Naive thymus-derived CD8-positive, alpha-beta T cell (primary cell): ENCODE results near the gene PACS2. TPM values are rescaled to one million over a fixed set of nuclear protein-coding genes. Genes with fewer than 3 reads are reported as not detected.
A peak's percentile ranks its signal among the peaks of the same experiment; 100 is the strongest.

Experiments
- ATAC-seq, 2 donors: fragments of 150-1000 bp; cut with Tn5 transposase in 1 of 2; sonication (Bioruptor Pico), chemical (Tn5 transposase) in 1 of 2; 1 replicate in 1 of 2; 2 replicates in 1 of 2; pipeline ENCODE4 v1.10.0; 2021; ENCODE audit warnings: mild to moderate bottlenecking in 2 of 2, moderate library complexity in 2 of 2
- POLR2A ChIA-PET: fragments of 350-600 bp; sonication (Branson Sonifier 250); formaldehyde crosslinking; loops from one replicate; lab custom pipeline; 2021; ENCODE audit warnings: antibody characterized with exemption; lab: Charles Lee
- DNase-seq, 10 donors: peaks; one replicate each; pipeline versions ENCODE4 v3.0.0 to v3.0.0-alpha.2; 2020 to 2022
- H3K27ac Mint-ChIP-seq, 10 donors: one replicate each; pipeline ENCODE4 v1.8.0; 2020 to 2022; ENCODE audit warnings: mild to moderate bottlenecking in 10 of 10, mixed read lengths in 10 of 10, moderate library complexity in 4 of 10, inconsistent platforms in 1 of 10
- H3K27me3 Mint-ChIP-seq, 5 donors: one replicate each; pipeline ENCODE4 v1.8.0; 2021 to 2022; ENCODE audit warnings: mixed read lengths in 5 of 5
- H3K36me3 Mint-ChIP-seq, 3 donors: one replicate each; pipeline ENCODE4 v1.8.0; 2020 to 2022; ENCODE audit warnings: mixed read lengths in 3 of 3, mild to moderate bottlenecking in 2 of 3, inconsistent platforms in 1 of 3
- H3K4me1 Mint-ChIP-seq, 4 donors: one replicate each; pipeline ENCODE4 v1.8.0; 2021 to 2022; ENCODE audit warnings: mixed read lengths in 4 of 4
- H3K4me3 Mint-ChIP-seq, 10 donors: one replicate each; pipeline ENCODE4 v1.8.0; 2020 to 2022; ENCODE audit warnings: mild to moderate bottlenecking in 10 of 10, mixed read lengths in 10 of 10, moderate library complexity in 6 of 10, inconsistent platforms in 1 of 10
- H3K9me3 Mint-ChIP-seq, 9 donors: one replicate each; pipeline ENCODE4 v1.8.0; 2020 to 2022; ENCODE audit warnings: mixed read lengths in 9 of 9, mild to moderate bottlenecking in 3 of 9, inconsistent platforms in 1 of 9, moderate library complexity in 1 of 9
- polyA plus RNA-seq, 3 donors: library from polyadenylated mRNA; unstranded; fragments of 300-500 nt; fragmentation: Illumina TruSeq; gene quantifications; one replicate each; pipeline ENCODE4 v1.2.3, GENCODE V29; 2021
- total RNA-seq, 8 experiments: library from RNA in 2 of 8; stranded (reverse) in 2 of 8; gene quantifications; one replicate each; pipeline ENCODE4 v1.2.3 and lab custom pipeline; 2021 to 2026

The PACS2 gene
- total and polyA plus RNA-seq, 5 experiments from 2014 or later, result 1.7 to 82.1 (median 6.1) TPM

DNA sequence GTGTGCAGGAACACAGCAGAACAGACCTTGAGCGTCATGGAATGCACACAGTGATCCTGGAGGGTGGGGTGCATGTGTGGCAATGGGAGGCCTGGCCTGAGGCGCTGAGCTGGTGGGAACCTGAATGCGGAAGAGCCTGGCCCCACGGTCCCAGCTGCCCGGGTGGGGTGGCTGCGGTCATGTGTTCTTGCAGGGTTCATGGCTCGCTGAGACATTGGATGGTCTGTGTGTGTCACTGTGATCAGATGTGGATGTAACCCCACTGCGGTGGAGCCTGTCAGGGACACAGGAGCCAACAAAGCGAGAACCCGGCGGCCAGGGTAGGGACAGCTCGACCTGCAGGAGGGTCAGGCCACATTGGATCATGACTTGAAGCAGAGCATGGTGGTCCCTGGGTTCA, 128.3 kb downstream of the PACS2 start:
- POLR2A ChIA-PET, result no interaction called here
- H3K27me3 Mint-ChIP-seq, result no peaks in the 10 kb centered on the region
- H3K4me1 Mint-ChIP-seq, result peaks cover 0 to 7% (median 4%) of the 10 kb centered on the region in 4 donors
- no peak for ATAC-seq
- H3K36me3 Mint-ChIP-seq, result peaks cover 0 to 4% (median 3%) of the 10 kb centered on the region in 3 donors
- no peak overlapping the region for H3K4me3 Mint-ChIP-seq
- H3K9me3 Mint-ChIP-seq, result no peaks in the 10 kb centered on the region
- peak in 1 of 10 donors; percentile 50 for DNase-seq
- no peak overlapping the region for H3K27ac Mint-ChIP-seq

DNA sequence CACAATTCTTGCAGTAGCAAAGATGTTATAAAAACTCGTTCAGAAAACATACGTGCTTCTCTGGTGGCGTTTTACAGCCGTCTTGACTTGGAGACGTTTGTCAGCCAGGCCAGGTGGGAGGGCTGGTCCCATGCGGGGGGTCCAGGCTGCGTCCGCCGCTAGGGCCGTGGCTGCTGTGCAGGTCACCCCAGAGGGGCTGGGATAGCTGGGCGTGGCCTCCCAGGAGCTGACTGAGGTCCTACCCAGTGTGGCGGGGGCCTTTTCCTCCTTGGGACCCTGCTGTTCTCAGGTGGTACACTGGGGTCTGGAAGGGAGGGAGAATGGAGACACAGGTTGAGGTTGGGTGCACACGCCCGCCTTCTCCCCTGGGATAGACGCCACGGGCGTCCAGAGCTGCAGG, 130.3 kb downstream of the PACS2 start:
- H3K4me1 Mint-ChIP-seq, result peaks cover 0 to 5% (median 4%) of the 10 kb centered on the region in 4 donors
- no peak overlapping the region for H3K27ac Mint-ChIP-seq
- H3K27me3 Mint-ChIP-seq, result no peaks in the 10 kb centered on the region
- H3K9me3 Mint-ChIP-seq, result no peaks in the 10 kb centered on the region
- ATAC-seq (no peak), DNase-seq (peak in 1 of 10 donors; percentile 49)
- POLR2A ChIA-PET, result interaction anchor here (0.7 kb wide), 1 partner anchor 182 kb away, joined by 4 read pairs; no protein-coding TSS in a partner anchor
- peaks cover 0 to 4% (median 3%) of the 10 kb centered on the region in 3 donors for H3K36me3 Mint-ChIP-seq
- no peak overlapping the region for H3K4me3 Mint-ChIP-seq

DNA sequence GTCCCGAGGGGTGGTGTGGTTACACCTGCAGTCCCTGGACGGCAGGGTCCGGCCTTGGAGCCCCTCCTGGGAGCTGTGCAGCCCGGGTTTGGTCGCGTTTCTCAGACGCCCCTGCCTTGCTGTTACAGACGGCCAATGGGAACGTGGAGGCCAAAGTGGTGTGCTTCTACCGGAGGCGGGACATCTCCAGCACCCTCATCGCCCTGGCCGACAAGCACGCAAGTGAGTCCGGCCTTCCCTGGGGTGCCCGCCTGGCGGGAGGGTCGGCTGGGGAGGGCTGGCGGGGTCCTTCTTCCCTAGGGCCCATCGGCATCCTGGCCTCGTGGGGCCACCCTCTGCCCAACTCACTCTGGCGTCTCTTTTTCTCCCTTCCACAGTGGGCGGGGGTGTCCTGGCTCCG, 130.7 kb downstream of the PACS2 start:
- Mint-ChIP-seq H3K4me1 (peaks cover 0 to 5% (median 4%) of the 10 kb centered on the region in 4 donors), H3K27me3 (no peaks in the 10 kb centered on the region), H3K9me3 (no peaks in the 10 kb centered on the region), H3K27ac (no peak overlapping the region), H3K4me3 (no peak overlapping the region), H3K36me3 (peaks cover 0 to 5% (median 3%) of the 10 kb centered on the region in 3 donors)
- DNase-seq, result peak in 1 of 10 donors; percentile 41
- ATAC-seq, result no peak
- POLR2A ChIA-PET, result interaction anchor here (1.5 kb wide), 1 partner anchor 31 kb away, joined by 6 read pairs; no protein-coding TSS in a partner anchor

DNA sequence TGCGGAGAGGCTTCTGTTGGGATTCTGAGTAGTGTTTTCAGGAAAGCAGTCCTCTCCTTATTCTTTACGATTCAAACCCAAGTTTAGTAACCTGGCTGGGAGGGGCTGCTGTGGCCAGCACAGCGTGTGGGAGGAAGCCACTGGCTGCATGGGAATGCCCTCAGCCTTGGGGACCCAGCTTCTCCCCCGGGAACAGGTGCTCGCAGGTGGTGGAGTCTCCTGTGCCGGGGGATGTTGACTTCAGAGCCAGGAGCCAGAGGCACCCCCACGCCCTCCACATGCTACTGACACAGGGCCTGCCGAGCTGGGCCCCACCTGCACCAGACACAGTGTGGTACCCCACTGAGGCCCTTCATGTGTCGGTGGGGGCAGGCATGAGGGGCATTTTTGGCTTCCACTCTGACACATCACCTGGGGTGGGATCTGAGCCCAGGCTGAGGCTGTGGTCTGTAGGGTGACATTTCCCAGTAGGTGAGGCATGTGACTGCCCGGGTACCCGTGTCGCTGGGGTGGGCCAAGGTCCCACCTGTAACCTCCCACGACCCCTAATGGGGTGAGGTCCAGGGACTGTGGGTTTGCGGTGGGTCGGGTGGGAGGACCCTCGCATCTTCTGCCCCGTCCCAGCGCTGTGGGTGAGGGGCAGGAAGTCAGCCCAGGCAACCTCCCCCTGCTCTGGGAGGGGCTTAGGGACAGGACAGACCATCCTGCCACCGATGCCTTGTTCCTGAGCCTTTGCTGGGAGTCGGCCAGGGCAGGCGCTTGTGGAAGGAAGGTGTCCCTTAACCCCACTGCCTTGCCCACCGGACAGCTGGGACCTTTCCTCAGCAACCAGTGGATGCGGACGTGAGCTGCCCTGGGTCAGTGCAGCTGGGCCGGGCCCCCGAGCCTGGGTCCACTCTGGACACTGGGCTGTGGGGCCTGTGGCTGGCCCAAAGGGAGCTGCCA, 131.6 kb downstream of the PACS2 start:
- peaks cover 0 to 8% (median 3%) of the 10 kb centered on the region in 3 donors for H3K36me3 Mint-ChIP-seq
- POLR2A ChIA-PET, result interaction anchor here (1.5 kb wide), 1 partner anchor 30 kb away, joined by 6 read pairs; no protein-coding TSS in a partner anchor
- no peak overlapping the region for H3K4me3 Mint-ChIP-seq
- H3K4me1 Mint-ChIP-seq, result peaks cover 0 to 5% (median 4%) of the 10 kb centered on the region in 4 donors
- no peaks in the 10 kb centered on the region for H3K9me3 Mint-ChIP-seq
- H3K27me3 Mint-ChIP-seq, result no peaks in the 10 kb centered on the region
- ATAC-seq (no peak), DNase-seq (peak in 1 of 10 donors; percentile 47)
- peak overlapping the region in 1 of 10 donors; percentile 47 for H3K27ac Mint-ChIP-seq

DNA sequence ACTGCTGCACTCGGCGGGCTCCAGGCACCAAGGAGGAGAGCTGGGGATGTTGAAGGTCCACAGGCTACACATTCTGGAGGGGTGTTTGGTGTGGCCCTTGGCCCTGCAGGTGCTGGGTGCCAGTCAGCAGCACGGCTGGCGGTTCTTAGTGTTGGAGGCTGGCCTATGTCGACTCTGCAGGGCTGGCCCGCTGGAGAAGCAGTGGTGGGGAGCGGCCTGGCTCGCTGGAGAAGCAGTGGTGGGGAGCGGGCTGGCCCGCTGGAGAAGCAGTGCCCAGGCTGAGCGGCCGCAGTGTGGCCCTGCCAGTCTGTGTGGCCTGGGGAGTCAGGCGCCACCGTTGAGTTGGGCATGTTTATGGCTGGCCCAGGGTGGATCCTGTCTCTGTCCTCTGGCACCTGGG, 132.4 kb downstream of the PACS2 start:
- Mint-ChIP-seq H3K36me3 (peaks cover 0 to 7% (median 0%) of the 10 kb centered on the region in 3 donors), H3K4me1 (peaks cover 0 to 2% (median under 1%) of the 10 kb centered on the region in 4 donors), H3K27me3 (no peaks in the 10 kb centered on the region), H3K27ac (no peak overlapping the region), H3K4me3 (no peak overlapping the region), H3K9me3 (no peaks in the 10 kb centered on the region)
- POLR2A ChIA-PET, result interaction anchor here (1.3 kb wide), 1 partner anchor 42 kb away, joined by 4 read pairs; no protein-coding TSS in a partner anchor
- DNase-seq (peak in 1 of 10 donors; percentile 62), ATAC-seq (no peak)

Other genes starting within 250 kb of the PACS2 start
- 10 to 100 TPM; 36.3 to 41.4 TPM for gene GPR132, start 249.3 kb upstream of the PACS2 start, total RNA-seq
- gene GPR132, start 249.3 kb upstream of the PACS2 start, polyA plus RNA-seq, result 10 to 100 TPM in 1 of 3 donors, 1 to 10 TPM in 2; 9.4 to 37.2 (median 9.7) TPM
- gene JAG2, start 146.0 kb upstream of the PACS2 start, total RNA-seq, result under 1 TPM; 0.16 to 0.47 TPM
- under 1 TPM; 0.10 to 0.21 (median 0.17) TPM for gene JAG2, start 146.0 kb upstream of the PACS2 start, polyA plus RNA-seq
- gene NUDT14, start 133.4 kb upstream of the PACS2 start, total RNA-seq, result 10 to 100 TPM; 10.3 to 10.8 TPM
- 10 to 100 TPM in 2 of 3 donors, 1 to 10 TPM in 1; 9.5 to 18.8 (median 17.1) TPM for gene NUDT14, start 133.4 kb upstream of the PACS2 start, polyA plus RNA-seq
- gene BTBD6, start 66.2 kb upstream of the PACS2 start, total RNA-seq, result 10 to 100 TPM; 42.0 to 42.8 TPM
- 10 to 100 TPM in 2 of 3 donors, 1 to 10 TPM in 1; 5.5 to 15.6 (median 14.9) TPM for gene BTBD6, start 66.2 kb upstream of the PACS2 start, polyA plus RNA-seq
- 10 to 100 TPM; 52.4 to 63.5 TPM for gene BRF1, start 13.7 kb upstream of the PACS2 start, total RNA-seq
- gene BRF1, start 13.7 kb upstream of the PACS2 start, polyA plus RNA-seq, result 10 to 100 TPM in 1 of 3 donors, 1 to 10 TPM in 2; 7.1 to 10.9 (median 9.2) TPM
- gene TEX22, start 83.8 kb downstream of the PACS2 start, total RNA-seq, result 1 to 10 TPM; 7.5 to 8.2 TPM
- under 1 TPM in 2 of 3 donors, not detected in 1; 0.09 to 0.15 TPM for gene TEX22, start 83.8 kb downstream of the PACS2 start, polyA plus RNA-seq
- 100 to 1,000 TPM; 139 to 142 TPM for gene MTA1, start 105.1 kb downstream of the PACS2 start, total RNA-seq
- 1 to 10 TPM; 3.1 to 6.5 (median 3.6) TPM for gene MTA1, start 105.1 kb downstream of the PACS2 start, polyA plus RNA-seq
- 1 to 10 TPM; 2.2 to 2.3 TPM for gene CRIP2, start 160.1 kb downstream of the PACS2 start, total RNA-seq
- 10 to 100 TPM; 21.1 to 86.9 (median 28.3) TPM for gene CRIP2, start 160.1 kb downstream of the PACS2 start, polyA plus RNA-seq
- gene CRIP1, start 172.1 kb downstream of the PACS2 start, total RNA-seq, result 10 to 100 TPM; 96.5 to 98.1 TPM
- 100 to 1,000 TPM; 342 to 784 (median 530) TPM for gene CRIP1, start 172.1 kb downstream of the PACS2 start, polyA plus RNA-seq
- gene TEDC1, start 176.5 kb downstream of the PACS2 start, total RNA-seq, result 10 to 100 TPM; 22.2 to 25.0 TPM
- 10 to 100 TPM in 1 of 3 donors, 1 to 10 TPM in 2; 7.2 to 10.1 (median 7.6) TPM for gene TEDC1, start 176.5 kb downstream of the PACS2 start, polyA plus RNA-seq
- 1 to 10 TPM; 5.5 to 6.6 TPM for gene TMEM121, start 211.8 kb downstream of the PACS2 start, total RNA-seq
- gene TMEM121, start 211.8 kb downstream of the PACS2 start, polyA plus RNA-seq, result 1 to 10 TPM; 1.6 to 4.4 (median 4.3) TPM